Uterus (tissue), 2 donors: Measurements from ENCODE around the gene CCM2L.

Experiments
- CTCF ChIP-seq, 4 experiments: fragments of 200-600 bp in 2 of 4; fragments of 450-650 bp in 2 of 4; sonication (generic) in 2 of 4; IDR thresholded peaks; one replicate each; pipeline ENCODE4 v1.5.1; 2016 to 2019; ENCODE audit warnings: antibody characterized with exemption in 4 of 4, mild to moderate bottlenecking in 2 of 4, moderate library complexity in 1 of 4
- POLR2A ChIP-seq, 2 donors: fragments of 450-650 bp; IDR thresholded peaks; one replicate each; pipeline ENCODE4 v1.6.1; 2016; ENCODE audit warnings: antibody characterized with exemption in 2 of 2, mild to moderate bottlenecking in 1 of 2, moderate library complexity in 1 of 2

- TF ChIP-seq CTCF (IDR thresholded peaks at IDR 0.05) (no peak), POLR2A (IDR thresholded peaks at IDR 0.05) (no peak)
Measured at GRCh38 chr20:31967830-31968249, 42.4 kb upstream of the CCM2L start, which contains the start of gene XKR7.
